Cardiac fibroblast (primary cell): Measurements from ENCODE around the gene FREM1.
A peak's percentile ranks its signal among the peaks of the same experiment; 100 is the strongest.

ENCODE experiments used
- DNase-seq, 2 donors: peaks; one replicate each; pipeline versions ENCODE4 v3.0.0 to v3.0.0-alpha.2; 2010; ENCODE audit warnings: low read depth in 2 of 2
- H3K4me3 ChIP-seq, 2 donors: replicated peaks in 1 of 2; 1 replicate in 1 of 2; 2 replicates in 1 of 2; pipeline ENCODE4 v1.5.1; 2011; ENCODE audit warnings: low read depth in 2 of 2, low read length in 2 of 2, mild to moderate bottlenecking in 2 of 2, moderate library complexity in 1 of 2
- TF ChIP-seq, protein P1 (sequence below): IDR thresholded peaks from one replicate; pipeline ENCODE4 v1.5.1; 2011; ENCODE audit warnings: low read depth, mild to moderate bottlenecking, low read length, inconsistent platforms

The FREM1 gene

DNA sequence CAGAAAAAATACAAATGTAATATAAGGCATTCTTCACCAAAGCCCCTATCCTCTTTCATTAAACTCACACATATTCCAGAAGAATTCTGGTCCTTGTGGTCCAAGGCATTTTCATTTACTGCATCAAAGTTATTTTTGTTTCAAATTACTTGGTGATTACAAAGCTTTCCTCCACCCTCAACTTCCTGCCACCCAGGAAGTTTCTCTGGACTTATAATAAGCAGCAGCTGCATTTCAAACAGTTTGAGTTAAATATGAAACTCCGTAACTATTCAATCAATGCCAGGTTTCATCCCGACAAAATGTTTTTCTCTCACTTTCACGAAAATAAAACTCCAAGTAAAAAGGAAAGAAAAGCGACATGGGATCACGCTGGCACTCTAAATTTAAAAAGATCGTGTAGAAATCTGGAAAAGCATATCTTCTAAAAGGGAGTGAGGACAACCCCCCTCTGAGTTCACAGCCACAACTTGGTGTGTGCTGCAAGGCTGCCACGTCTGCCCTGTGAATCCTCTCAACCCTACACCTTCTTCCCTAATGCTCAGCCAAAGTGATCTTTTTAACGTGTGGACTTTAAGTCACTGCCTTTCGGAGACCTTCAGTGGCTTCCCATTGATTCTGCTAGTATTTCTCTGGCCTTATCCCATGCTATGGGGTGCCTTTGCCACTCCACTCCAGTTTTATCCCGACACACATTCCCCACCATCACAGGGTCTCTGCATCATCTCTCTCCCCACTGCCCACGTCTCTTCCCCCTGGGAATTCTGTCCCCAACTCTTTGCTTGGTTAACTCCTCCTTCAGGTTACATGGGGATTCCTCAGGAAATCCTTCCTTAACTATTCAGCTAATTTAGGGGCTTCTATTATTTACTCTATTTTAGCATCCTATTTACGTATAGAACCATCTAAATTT is 96.6 kb downstream of the FREM1 start:
- TF ChIP-seq, protein P1, sequence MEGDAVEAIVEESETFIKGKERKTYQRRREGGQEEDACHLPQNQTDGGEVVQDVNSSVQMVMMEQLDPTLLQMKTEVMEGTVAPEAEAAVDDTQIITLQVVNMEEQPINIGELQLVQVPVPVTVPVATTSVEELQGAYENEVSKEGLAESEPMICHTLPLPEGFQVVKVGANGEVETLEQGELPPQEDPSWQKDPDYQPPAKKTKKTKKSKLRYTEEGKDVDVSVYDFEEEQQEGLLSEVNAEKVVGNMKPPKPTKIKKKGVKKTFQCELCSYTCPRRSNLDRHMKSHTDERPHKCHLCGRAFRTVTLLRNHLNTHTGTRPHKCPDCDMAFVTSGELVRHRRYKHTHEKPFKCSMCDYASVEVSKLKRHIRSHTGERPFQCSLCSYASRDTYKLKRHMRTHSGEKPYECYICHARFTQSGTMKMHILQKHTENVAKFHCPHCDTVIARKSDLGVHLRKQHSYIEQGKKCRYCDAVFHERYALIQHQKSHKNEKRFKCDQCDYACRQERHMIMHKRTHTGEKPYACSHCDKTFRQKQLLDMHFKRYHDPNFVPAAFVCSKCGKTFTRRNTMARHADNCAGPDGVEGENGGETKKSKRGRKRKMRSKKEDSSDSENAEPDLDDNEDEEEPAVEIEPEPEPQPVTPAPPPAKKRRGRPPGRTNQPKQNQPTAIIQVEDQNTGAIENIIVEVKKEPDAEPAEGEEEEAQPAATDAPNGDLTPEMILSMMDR = no peak
- DNase-seq = peak in 1 of 2 donors; percentile 23
- no peak overlapping the region for H3K4me3 ChIP-seq

DNA sequence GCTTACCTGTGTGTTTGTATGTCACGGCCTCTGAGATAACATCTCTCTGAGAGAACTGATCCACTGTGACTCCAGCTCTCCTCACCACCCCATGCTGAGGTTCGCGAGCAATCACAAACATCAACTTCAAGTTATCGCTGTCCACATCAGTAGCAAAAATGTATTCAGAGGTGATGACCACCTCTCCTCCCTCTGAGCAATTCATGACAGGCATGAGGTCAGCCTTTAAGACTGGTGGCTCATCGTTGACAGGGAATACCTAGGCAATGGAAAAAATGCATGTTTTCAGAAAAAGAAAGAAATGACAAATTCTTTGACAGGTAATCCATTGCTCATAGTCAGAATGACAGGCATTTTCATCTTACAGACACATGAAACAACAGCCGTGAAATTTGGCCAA is 97.4 kb downstream of the FREM1 start:
- no peak overlapping the region for H3K4me3 ChIP-seq
- TF ChIP-seq, protein P1 = no peak
- DNase-seq = peak in 1 of 2 donors; percentile 0

DNA sequence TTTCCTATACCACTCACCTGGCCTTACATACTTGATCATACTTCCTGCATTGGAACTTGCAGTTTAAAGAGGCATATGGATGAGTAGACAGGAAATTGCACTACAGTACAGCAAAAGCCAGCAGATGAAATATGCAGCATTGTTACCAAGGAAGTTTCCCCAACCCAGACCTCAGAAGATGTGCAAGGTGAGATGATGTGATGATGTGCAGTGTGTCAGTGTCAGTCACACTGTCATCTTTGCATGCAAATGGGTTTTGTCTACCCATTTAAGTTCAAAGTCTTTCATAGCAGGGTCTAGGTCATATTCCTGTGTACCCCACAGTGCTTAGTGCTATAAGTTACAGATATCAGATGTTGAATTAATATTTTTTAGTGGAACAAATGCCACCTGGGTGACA is 98.4 kb downstream of the FREM1 start:
- no peak overlapping the region for H3K4me3 ChIP-seq
- no peak for DNase-seq
- TF ChIP-seq, protein P1 = no peak

DNA sequence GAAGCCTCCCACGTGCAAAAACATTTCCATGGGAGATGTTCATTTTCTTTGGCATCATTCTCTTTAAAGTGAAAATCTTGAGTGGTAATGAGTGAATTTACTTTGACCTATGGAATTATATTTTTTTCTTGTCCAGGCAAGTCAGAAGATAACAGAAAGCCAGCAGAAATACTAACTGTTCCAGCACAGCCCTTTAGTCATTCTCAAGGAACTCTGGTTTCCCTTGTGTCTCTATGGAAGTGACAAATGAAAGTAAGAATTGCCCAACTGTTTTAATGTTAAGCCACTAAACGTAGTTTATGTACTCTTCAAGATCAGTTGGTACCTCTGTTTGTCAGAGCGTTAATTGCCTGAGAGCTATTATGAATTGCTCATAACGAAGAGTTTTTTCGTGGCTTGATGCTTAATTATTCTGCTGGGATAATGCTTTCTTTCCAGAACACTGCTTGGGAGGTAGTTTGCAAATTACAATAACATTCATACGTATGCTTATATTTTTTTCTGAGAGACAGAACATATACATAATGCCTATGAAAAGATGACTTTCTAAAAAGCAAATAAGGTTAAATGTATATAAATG is 103.2 kb downstream of the FREM1 start:
- peak in 1 of 2 donors; percentile 6 for DNase-seq
- TF ChIP-seq, protein P1 = no peak

DNA sequence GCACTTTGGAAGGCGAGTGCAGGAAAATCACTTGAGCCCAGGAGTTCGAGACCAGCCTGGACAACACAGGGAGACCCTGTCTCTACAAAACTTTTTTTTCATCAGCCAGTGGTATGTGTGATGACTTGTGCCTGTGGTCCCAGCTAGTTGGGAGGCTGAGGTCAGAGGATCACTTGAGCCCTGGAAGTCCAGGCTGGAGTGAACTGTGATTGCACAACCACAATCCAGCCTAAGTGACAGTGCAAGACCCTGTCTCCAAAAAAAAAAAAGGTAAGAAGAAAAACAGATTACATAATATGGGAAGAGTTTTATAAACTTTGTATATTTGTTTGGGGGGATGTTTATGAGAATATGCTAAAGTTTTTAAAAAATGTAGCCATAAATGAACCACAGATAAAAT is 111.2 kb downstream of the FREM1 start:
- TF ChIP-seq, protein P1 = no peak
- no peak for DNase-seq
- H3K4me3 ChIP-seq = no peak overlapping the region

More for the DNA sequence above, 103.2 kb downstream of the FREM1 start:
- no peak overlapping the region for H3K4me3 ChIP-seq

DNA sequence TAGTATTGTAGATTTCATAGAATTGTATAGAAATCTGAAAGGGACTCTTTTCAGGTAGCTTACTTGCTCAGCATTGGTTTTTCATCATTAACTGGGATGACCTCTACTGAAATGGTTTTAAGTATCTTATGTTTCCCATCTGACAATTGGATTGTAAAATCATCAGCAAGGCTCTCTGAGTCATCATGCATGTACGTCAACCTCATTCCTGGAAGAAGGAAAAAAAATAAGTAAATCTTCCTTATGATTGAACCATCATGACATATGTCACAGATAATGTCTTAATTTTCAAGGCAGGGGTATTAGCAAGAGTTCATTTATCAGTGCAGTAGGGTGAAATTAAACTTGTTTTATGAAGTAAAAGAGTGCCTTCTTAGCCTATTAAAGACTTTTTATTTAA is 112.8 kb downstream of the FREM1 start:
- H3K4me3 ChIP-seq = no peak overlapping the region
- peak in 1 of 2 donors; percentile 17 for DNase-seq
- TF ChIP-seq, protein P1 = no peak
